Tibial nerve (tissue), 4 donors: ENCODE data around the gene RHOBTB3. TPM values are rescaled to one million over a fixed set of nuclear protein-coding genes. Genes with fewer than 3 reads are reported as not detected.
"Not testable (repeated sequence)": the region's sequence is repeated elsewhere in the genome, so short reads cannot be mapped to it uniquely, and the experiment has no call there.

Experiments used
- DNase-seq, 2 donors: peaks; one replicate each; pipeline ENCODE4 v3.0.0-alpha.2; 2019; ENCODE audit warnings: low spot score in 2 of 2
- H3K27ac ChIP-seq, 4 donors: fragments of 200-600 bp; sonication (generic) in 3 of 4; one replicate each; pipeline ENCODE4 v1.5.1; 2017 to 2019; ENCODE audit warnings: mild to moderate bottlenecking in 1 of 4
- H3K27me3 ChIP-seq, 2 donors: fragments of 200-600 bp; sonication (generic) in 1 of 2; one replicate each; pipeline versions ENCODE4 v1.5.1 to v1.6.0; 2017 to 2019
- H3K36me3 ChIP-seq, 3 donors: fragments of 200-600 bp; sonication (generic); one replicate each; pipeline ENCODE4 v1.5.1; 2018 to 2019
- H3K4me1 ChIP-seq, 4 donors: fragments of 200-600 bp; sonication (generic) in 3 of 4; one replicate each; pipeline ENCODE4 v1.5.1; 2017 to 2019
- H3K4me3 ChIP-seq, 4 donors: fragments of 200-600 bp; sonication (generic) in 3 of 4; one replicate each; pipeline ENCODE4 v1.5.1; 2017 to 2019; ENCODE audit warnings: mild to moderate bottlenecking in 1 of 4, moderate library complexity in 1 of 4
- H3K9me3 ChIP-seq, 4 donors: fragments of 200-600 bp; sonication (generic) in 3 of 4; one replicate each; pipeline ENCODE4 v1.5.1; 2017 to 2019
- CTCF ChIP-seq, 5 experiments: fragments of 200-600 bp in 3 of 5; fragments of 450-650 bp in 2 of 5; sonication (generic) in 3 of 5; IDR thresholded peaks; one replicate each; pipeline ENCODE4 v1.5.1; 2016 to 2019; ENCODE audit warnings: antibody characterized with exemption in 5 of 5, mild to moderate bottlenecking in 3 of 5, moderate library complexity in 2 of 5
- EP300 ChIP-seq, 2 donors: sonication (generic); formaldehyde crosslinking; IDR thresholded peaks; one replicate each; pipeline ENCODE4 v1.6.1; 2017; ENCODE audit warnings: antibody characterized with exemption in 2 of 2, mild to moderate bottlenecking in 1 of 2
- POLR2A ChIP-seq, 2 donors: fragments of 450-650 bp; IDR thresholded peaks; one replicate each; pipeline ENCODE4 v1.6.1; 2017; ENCODE audit warnings: antibody characterized with exemption in 2 of 2, mild to moderate bottlenecking in 2 of 2, moderate library complexity in 2 of 2
- WGBS, 2 donors: methylation state at CpG; one replicate each; pipeline ENCODE4 v1.1.5; 2018; 5-methylcytosine and 5-hydroxymethylcytosine counted together
- total RNA-seq, 4 donors: library from RNA; depleted of rRNA; stranded (reverse); fragments of >200 nt; gene quantifications; one replicate each; pipeline ENCODE4 v1.1.0, GENCODE V29; 2016

RHOBTB3 gene
- total RNA-seq, 4 donors from 2014 or later, result 130 to 219 (median 195) TPM

- no peaks in the 10 kb centered on the region for H3K4me1 ChIP-seq
- whole genome bisulfite sequencing, 2 donors, result 35 to 51% methylated on average over 1 of the region's 1 CpG
- no peaks in the 10 kb centered on the region for H3K27me3 ChIP-seq
- TF ChIP-seq EP300 (IDR thresholded peaks at IDR 0.05), result no peak
- no peak for TF ChIP-seq CTCF (IDR thresholded peaks at IDR 0.05)
- TF ChIP-seq POLR2A (IDR thresholded peaks at IDR 0.05), result no peak
- H3K9me3 ChIP-seq, result no peaks in the 10 kb centered on the region
- DNase-seq, result no peak
- no peaks in the 10 kb centered on the region for H3K36me3 ChIP-seq
- H3K4me3 ChIP-seq, result no peak overlapping the region
- no peak overlapping the region for H3K27ac ChIP-seq
Measured at GRCh38 chr5:95704150-95704549, 27.0 kb upstream of the RHOBTB3 start.

- not testable (repeated sequence) for H3K27me3 ChIP-seq, H3K4me3 ChIP-seq, DNase-seq, H3K4me1 ChIP-seq, H3K9me3 ChIP-seq, H3K36me3 ChIP-seq, H3K27ac ChIP-seq
- 89 to 90% methylated on average over 5 of the region's 5 CpGs for WGBS, 2 donors
Measured at GRCh38 chr5:95706196-95706595, 24.9 kb upstream of the RHOBTB3 start.

GRCh38 chr5:95707055-95707454, 24.1 kb upstream of the RHOBTB3 start:
- WGBS, 2 donors, result 78 to 82% methylated on average over 9 of the region's 9 CpGs

GRCh38 chr5:95707534-95708188, 23.5 kb upstream of the RHOBTB3 start:
- not testable (repeated sequence) for H3K4me1 ChIP-seq, H3K27ac ChIP-seq, H3K36me3 ChIP-seq, H3K27me3 ChIP-seq, DNase-seq, H3K9me3 ChIP-seq, H3K4me3 ChIP-seq
- WGBS, 2 donors, result 86% methylated on average over 8 of the region's 8 CpGs

More at GRCh38 chr5:95707055-95707454, 24.1 kb upstream of the RHOBTB3 start:
- TF ChIP-seq CTCF (IDR thresholded peaks at IDR 0.05) (no peak), EP300 (IDR thresholded peaks at IDR 0.05) (no peak), POLR2A (IDR thresholded peaks at IDR 0.05) (no peak)
- DNase-seq, result no peak
- H3K27ac ChIP-seq, result no peak overlapping the region
- peaks cover 0 to 8% (median 0%) of the 10 kb centered on the region in 4 donors for H3K4me1 ChIP-seq
- no peaks in the 10 kb centered on the region for H3K9me3 ChIP-seq
- no peaks in the 10 kb centered on the region for H3K27me3 ChIP-seq
- H3K4me3 ChIP-seq, result no peak overlapping the region
- H3K36me3 ChIP-seq, result no peaks in the 10 kb centered on the region

- TF ChIP-seq CTCF (IDR thresholded peaks at IDR 0.05) (no peak), POLR2A (IDR thresholded peaks at IDR 0.05) (no peak), EP300 (IDR thresholded peaks at IDR 0.05) (no peak)
- no peaks in the 10 kb centered on the region for H3K9me3 ChIP-seq
- H3K4me1 ChIP-seq, result peaks cover 0 to 8% (median 0%) of the 10 kb centered on the region in 4 donors
- no peak overlapping the region for H3K4me3 ChIP-seq
- H3K27me3 ChIP-seq, result no peaks in the 10 kb centered on the region
- 93 to 94% methylated on average over 7 of the region's 7 CpGs for WGBS, 2 donors
- H3K27ac ChIP-seq, result no peak overlapping the region
- no peak for DNase-seq
- no peaks in the 10 kb centered on the region for H3K36me3 ChIP-seq
Measured at GRCh38 chr5:95708876-95709275, 22.3 kb upstream of the RHOBTB3 start.

- WGBS, 2 donors, result 56 to 57% methylated on average over 15 of the region's 15 CpGs
- H3K4me1 ChIP-seq, result peaks cover 0 to 8% (median 0%) of the 10 kb centered on the region in 4 donors
- no peak overlapping the region for H3K27ac ChIP-seq
- H3K27me3 ChIP-seq, result no peaks in the 10 kb centered on the region
- TF ChIP-seq EP300 (IDR thresholded peaks at IDR 0.05) (no peak), CTCF (IDR thresholded peaks at IDR 0.05) (no peak), POLR2A (IDR thresholded peaks at IDR 0.05) (no peak)
- no peaks in the 10 kb centered on the region for H3K9me3 ChIP-seq
- peak overlapping the region in 1 of 4 donors; percentile 23 for H3K4me3 ChIP-seq
- peak in 1 of 2 donors; percentile 37 for DNase-seq
- H3K36me3 ChIP-seq, result no peaks in the 10 kb centered on the region
Measured at GRCh38 chr5:95709967-95710650, 21.0 kb upstream of the RHOBTB3 start.

- H3K4me1 ChIP-seq, DNase-seq, H3K27ac ChIP-seq, H3K9me3 ChIP-seq, H3K27me3 ChIP-seq, H3K36me3 ChIP-seq: not testable (repeated sequence)
- H3K4me3 ChIP-seq, result peak overlapping the region in 1 of 4 donors; percentile 23
- 50 to 67% methylated on average over 19 to 23 of the region's 23 CpGs for WGBS, 2 donors
Measured at GRCh38 chr5:95710651-95711500, 20.3 kb upstream of the RHOBTB3 start.
